ENCODE results near the gene SNED1. TPM values are rescaled to one million over a fixed set of nuclear protein-coding genes. Genes with fewer than 3 reads are reported as not detected.

SNED1 gene
- total RNA-seq, 1 experiment from 2014 or later = 0.76 TPM

DNA sequence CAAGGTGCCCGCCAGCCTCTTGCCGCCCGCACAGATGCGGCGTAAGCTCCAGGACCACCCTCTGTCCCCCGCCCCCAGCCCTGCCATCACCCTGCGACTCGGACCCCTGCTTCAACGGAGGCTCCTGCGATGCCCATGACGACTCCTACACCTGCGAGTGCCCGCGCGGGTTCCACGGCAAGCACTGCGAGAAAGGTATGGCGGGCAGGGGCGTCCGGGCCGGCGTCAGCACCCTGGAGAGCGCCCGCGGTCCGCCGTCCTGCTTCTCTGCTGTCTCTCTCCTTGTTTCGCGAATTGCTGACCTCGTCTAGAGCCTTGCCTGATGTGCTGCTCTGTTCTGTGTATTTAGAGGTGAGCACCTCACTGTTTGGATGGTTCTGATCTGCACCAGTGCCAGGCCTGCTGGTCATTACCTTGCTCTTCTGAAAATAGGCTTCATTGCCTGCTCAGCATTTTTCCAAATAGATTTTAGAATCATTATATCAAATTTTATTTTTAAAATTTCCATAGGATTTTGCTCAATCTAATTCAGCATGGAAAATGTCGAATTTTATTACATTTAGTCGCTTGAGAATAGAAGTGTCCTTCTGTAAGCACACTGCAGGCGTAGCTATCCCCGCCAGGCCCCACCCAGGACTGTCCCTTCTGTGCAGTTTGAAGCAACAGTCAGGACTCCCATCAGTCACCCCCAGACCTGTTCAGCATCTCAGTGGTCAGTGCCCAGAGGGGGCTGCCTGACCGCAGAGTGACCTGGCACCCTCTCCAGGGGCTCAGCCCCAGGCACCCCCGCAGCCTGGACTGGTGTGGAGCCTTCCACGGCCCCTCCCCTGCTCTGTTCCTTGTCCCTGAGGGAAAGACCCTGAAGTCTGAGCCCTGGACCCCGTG is 51.6 kb downstream of the SNED1 start:
- Mint-ChIP-seq H3K27ac (ENCODE audit: unreplicated experiment) (no peak overlapping the region), H3K4me1 (ENCODE audit: low read depth, unreplicated experiment) (no peaks in the 10 kb centered on the region), H3K9me3 (ENCODE audit: low read depth, unreplicated experiment) (peaks cover 3% of the 10 kb centered on the region), H3K27me3 (ENCODE audit: unreplicated experiment) (peaks cover 9% of the 10 kb centered on the region), H3K4me3 (ENCODE audit: low read depth, unreplicated experiment) (no peak overlapping the region), H3K36me3 (ENCODE audit: insufficient read depth, unreplicated experiment) (no peaks in the 10 kb centered on the region)
- TF ChIP-seq, protein P1, sequence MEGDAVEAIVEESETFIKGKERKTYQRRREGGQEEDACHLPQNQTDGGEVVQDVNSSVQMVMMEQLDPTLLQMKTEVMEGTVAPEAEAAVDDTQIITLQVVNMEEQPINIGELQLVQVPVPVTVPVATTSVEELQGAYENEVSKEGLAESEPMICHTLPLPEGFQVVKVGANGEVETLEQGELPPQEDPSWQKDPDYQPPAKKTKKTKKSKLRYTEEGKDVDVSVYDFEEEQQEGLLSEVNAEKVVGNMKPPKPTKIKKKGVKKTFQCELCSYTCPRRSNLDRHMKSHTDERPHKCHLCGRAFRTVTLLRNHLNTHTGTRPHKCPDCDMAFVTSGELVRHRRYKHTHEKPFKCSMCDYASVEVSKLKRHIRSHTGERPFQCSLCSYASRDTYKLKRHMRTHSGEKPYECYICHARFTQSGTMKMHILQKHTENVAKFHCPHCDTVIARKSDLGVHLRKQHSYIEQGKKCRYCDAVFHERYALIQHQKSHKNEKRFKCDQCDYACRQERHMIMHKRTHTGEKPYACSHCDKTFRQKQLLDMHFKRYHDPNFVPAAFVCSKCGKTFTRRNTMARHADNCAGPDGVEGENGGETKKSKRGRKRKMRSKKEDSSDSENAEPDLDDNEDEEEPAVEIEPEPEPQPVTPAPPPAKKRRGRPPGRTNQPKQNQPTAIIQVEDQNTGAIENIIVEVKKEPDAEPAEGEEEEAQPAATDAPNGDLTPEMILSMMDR (IDR thresholded peaks at IDR 0.05; ENCODE audit: unreplicated experiment) = no peak
- no TSS peak for BruUV-seq (replicated peaks)
- CTCF ChIA-PET = no interaction called here
- intact Hi-C loops (cut with micrococcal nuclease; ENCODE audit: unreplicated experiment) = no loop called here
- DNase-seq = no peak

DNA sequence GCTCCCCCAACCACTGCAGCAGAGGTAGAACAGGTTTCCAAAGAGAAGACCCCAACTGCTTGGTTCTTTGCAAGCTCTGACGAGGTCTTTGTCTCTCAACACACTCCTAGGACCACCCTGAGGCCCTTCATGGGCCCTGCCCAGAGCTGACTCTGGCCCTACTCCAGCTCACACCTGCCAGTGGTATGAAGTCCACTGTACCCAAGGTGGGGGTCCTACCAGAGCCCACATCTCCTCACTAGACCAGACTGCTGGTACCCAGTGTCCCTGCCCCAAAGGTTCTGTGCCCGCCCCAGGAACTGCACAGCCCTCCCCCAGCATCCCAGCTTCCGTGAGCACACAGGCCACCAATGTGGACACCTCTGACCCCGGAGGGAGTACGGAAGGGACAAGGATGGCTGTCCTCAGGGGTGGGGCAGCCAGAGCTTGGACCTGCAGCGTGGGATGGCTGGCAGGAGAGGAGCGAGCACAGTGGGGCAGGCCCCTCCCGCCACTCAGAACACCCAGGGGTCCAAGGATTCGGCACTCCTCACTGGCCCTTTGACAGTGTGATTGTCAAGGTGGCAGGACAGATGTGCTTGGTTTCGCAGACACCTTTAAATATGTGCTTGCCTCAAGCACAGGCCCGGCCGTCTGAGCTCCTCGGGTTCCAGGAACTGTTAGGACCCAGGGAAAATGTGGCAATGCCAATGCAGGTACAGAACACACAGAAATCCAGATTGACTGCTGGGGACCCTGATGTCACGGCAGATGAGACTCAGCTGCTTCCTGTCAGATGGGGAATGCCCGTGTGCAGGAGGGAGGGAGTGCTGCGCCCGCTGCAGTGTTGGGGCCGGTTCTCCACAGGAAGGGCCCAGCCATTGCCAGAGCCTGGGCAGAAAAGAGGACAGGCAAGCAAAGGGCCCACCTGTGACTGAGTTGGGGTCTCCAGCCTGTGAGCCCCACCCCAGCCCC is 52.5 kb downstream of the SNED1 start:
- H3K4me1 Mint-ChIP-seq (ENCODE audit: low read depth, unreplicated experiment) = no peaks in the 10 kb centered on the region
- DNase-seq = no peak
- H3K36me3 Mint-ChIP-seq (ENCODE audit: insufficient read depth, unreplicated experiment) = no peaks in the 10 kb centered on the region
- BruUV-seq (replicated peaks) = no TSS peak
- no peaks in the 10 kb centered on the region for H3K9me3 Mint-ChIP-seq (ENCODE audit: low read depth, unreplicated experiment)
- intact Hi-C loops (cut with micrococcal nuclease; ENCODE audit: unreplicated experiment) = no loop called here
- no peak overlapping the region for H3K27ac Mint-ChIP-seq (ENCODE audit: unreplicated experiment)
- CTCF ChIA-PET = no interaction called here
- no peak overlapping the region for H3K4me3 Mint-ChIP-seq (ENCODE audit: low read depth, unreplicated experiment)
- H3K27me3 Mint-ChIP-seq (ENCODE audit: unreplicated experiment) = peaks cover under 1% of the 10 kb centered on the region
- TF ChIP-seq, protein P1 (IDR thresholded peaks at IDR 0.05; ENCODE audit: unreplicated experiment) = no peak

DNA sequence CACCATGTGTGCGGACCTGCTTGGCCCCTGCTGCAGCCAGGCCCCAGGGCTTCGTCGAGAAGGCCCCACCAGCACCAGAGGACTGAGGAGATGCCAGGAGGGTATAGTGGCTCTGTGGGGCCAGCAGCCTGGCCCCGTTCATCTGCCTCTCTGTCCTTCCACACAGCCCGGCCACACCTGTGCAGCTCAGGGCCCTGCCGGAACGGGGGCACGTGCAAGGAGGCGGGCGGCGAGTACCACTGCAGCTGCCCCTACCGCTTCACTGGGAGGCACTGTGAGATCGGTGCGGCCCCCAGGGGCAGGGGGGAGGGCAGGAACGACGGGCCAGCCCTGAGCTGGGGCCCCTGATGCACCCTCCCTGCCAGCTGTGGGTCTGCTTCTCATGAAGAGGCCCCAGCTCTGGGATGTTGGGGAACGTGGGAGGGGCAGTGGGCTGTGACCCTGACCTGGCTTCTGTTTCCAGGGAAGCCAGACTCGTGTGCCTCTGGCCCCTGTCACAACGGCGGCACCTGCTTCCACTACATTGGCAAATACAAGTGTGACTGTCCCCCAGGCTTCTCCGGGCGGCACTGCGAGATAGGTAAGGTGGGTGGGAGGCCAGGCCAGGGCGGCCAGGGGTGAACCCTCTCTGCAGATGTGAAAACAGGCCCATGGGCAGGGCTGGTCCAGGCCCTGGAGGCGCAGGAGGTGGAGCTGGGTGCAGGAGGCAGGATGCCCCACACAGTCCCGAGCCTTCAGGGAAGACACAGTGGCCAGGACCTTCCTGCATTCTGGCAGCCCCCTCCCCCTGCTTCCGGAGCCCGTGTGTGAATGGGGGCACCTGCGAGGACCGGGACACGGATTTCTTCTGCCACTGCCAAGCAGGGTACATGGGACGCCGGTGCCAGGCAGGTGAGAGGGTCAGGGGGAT is 53.4 kb downstream of the SNED1 start:
- H3K27me3 Mint-ChIP-seq (ENCODE audit: unreplicated experiment) = no peaks in the 10 kb centered on the region
- DNase-seq = no peak
- CTCF ChIA-PET = interaction anchor here (0.6 kb wide), 1 partner anchor 33 kb away, joined by 3 read pairs; no protein-coding TSS in a partner anchor

More for the DNA sequence above, 53.4 kb downstream of the SNED1 start:
- intact Hi-C loops (cut with micrococcal nuclease; ENCODE audit: unreplicated experiment) = no loop called here
- H3K4me1 Mint-ChIP-seq (ENCODE audit: low read depth, unreplicated experiment) = no peaks in the 10 kb centered on the region
- H3K27ac Mint-ChIP-seq (ENCODE audit: unreplicated experiment) = no peak overlapping the region
- H3K9me3 Mint-ChIP-seq (ENCODE audit: low read depth, unreplicated experiment) = no peaks in the 10 kb centered on the region
- H3K36me3 Mint-ChIP-seq (ENCODE audit: insufficient read depth, unreplicated experiment) = no peaks in the 10 kb centered on the region
- no peak overlapping the region for H3K4me3 Mint-ChIP-seq (ENCODE audit: low read depth, unreplicated experiment)
- TF ChIP-seq, protein P1 (IDR thresholded peaks at IDR 0.05; ENCODE audit: unreplicated experiment) = no peak
- no TSS peak for BruUV-seq (replicated peaks)

Data from Calu3 (cell line).